GM15510 (cell line): ENCODE data around the gene TDRD6.

ENCODE experiments used
- POLR2A ChIP-seq: IDR thresholded peaks from 3 replicates; pipeline ENCODE4 v1.6.1; 2011; ENCODE audit warnings: borderline replicate concordance; ENCODE audit not compliant: insufficient read length; ENCODE audit errors: extremely low read depth

The TDRD6 gene

GRCh38 chr6:46667377-46667776 lies 20.3 kb upstream of the TDRD6 start:
- TF ChIP-seq POLR2A, result no peak

- no peak for TF ChIP-seq POLR2A
Measured at GRCh38 chr6:46674410-46674809, 13.3 kb upstream of the TDRD6 start.

- no peak for TF ChIP-seq POLR2A
Measured at GRCh38 chr6:46676604-46677313, 10.9 kb upstream of the TDRD6 start.

GRCh38 chr6:46677314-46677654 lies 10.4 kb upstream of the TDRD6 start:
- no peak for TF ChIP-seq POLR2A

- no peak for TF ChIP-seq POLR2A
Measured at GRCh38 chr6:46684771-46685170, 2.9 kb upstream of the TDRD6 start.

GRCh38 chr6:46688117-46688965 lies 656 bp downstream of the TDRD6 start:
- TF ChIP-seq POLR2A, result no peak

GRCh38 chr6:46688966-46689335 lies 1.3 kb downstream of the TDRD6 start:
- no peak for TF ChIP-seq POLR2A

- TF ChIP-seq POLR2A, result no peak
Measured at GRCh38 chr6:46689657-46690056, 2.0 kb downstream of the TDRD6 start.

GRCh38 chr6:46690141-46690755 lies 2.6 kb downstream of the TDRD6 start:
- TF ChIP-seq POLR2A, result no peak

GRCh38 chr6:46690911-46691451 lies 3.3 kb downstream of the TDRD6 start:
- TF ChIP-seq POLR2A, result no peak

- TF ChIP-seq POLR2A, result no peak
Measured at GRCh38 chr6:46699970-46700369, 12.3 kb downstream of the TDRD6 start.

- TF ChIP-seq POLR2A, result no peak
Measured at GRCh38 chr6:46704562-46704961, 16.9 kb downstream of the TDRD6 start.

- no peak for TF ChIP-seq POLR2A
Measured at GRCh38 chr6:46706464-46706863, 18.8 kb downstream of the TDRD6 start.

GRCh38 chr6:46711491-46711890 lies 23.8 kb downstream of the TDRD6 start:
- no peak for TF ChIP-seq POLR2A

GRCh38 chr6:46715141-46715540 lies 27.5 kb downstream of the TDRD6 start:
- no peak for TF ChIP-seq POLR2A
